ENCODE data around the gene ZCWPW1. TPM values are rescaled to one million over a fixed set of nuclear protein-coding genes. Genes with fewer than 3 reads are reported as not detected.

Gene ZCWPW1
- total and polyA plus RNA-seq, 2 of the 13 experiments (the other 11 are each of a cell fraction or from before 2014, with no cell fraction given) = 2.4 to 2.5 TPM

DNA sequence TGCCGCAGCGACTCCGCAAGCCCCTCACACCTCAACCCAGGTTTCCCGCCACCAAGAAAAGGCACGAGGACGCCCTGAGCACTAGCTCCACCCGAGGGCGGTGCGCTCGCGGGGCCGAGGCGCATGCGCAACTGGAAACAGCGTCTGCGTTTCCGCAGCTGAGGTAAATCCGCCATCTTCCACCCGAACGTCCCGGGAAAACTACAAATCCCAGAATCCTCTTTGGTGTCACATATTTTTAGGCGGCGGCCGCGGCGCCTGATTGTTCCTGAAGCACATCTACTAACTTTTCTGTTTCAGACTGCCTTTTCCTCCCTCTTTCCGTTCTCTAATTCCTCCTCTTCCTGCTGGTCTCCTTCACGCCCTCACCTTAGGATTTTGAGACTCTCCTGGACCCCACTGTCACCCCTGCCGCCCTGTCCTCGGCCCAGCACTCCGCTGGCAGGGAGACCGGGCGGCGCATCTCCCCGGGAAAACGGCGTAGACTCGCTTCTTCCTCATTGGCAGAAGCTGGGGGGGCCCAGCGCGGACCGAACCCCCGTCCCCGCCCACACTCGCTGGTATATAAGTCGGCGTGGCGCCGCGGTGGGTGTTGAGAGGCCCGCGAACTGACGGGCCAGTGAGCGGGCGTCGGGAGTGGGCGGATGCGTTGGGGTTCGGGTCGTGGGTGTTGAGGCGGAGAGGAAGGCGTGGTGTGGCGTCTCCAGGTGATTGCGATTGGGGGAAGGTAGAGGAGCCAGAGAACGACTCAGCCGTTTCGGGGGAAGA is at the start of gene ZCWPW1 (continued):
- TF ChIP-seq RAD21 (CRISPR knock-in tag; IDR thresholded peaks at IDR 0.05) (peak; percentile 15; the same call in 1 of the 2 replicates), NCOA1 (CRISPR knock-in tag; IDR thresholded peaks at IDR 0.05) (peak; percentile 83), MATR3 (CRISPR knock-in tag; IDR thresholded peaks at IDR 0.05) (no peak), MTF2 (CRISPR knock-in tag; IDR thresholded peaks at IDR 0.05; ENCODE audit: borderline replicate concordance) (peak; percentile 68; the same call in 1 of the 2 replicates), SPEN (CRISPR knock-in tag; IDR thresholded peaks at IDR 0.05; ENCODE audit: low read depth) (no peak), SMAD3 (CRISPR knock-in tag; IDR thresholded peaks at IDR 0.05) (no peak; the same call in 1 of the 2 replicates), ZNF777 (CRISPR knock-in tag; IDR thresholded peaks at IDR 0.05) (peak; percentile 16; the same call in 1 of the 2 replicates), ZNF431 (CRISPR knock-in tag; IDR thresholded peaks at IDR 0.05; ENCODE audit: borderline replicate concordance, low read depth) (peak; percentile 72; the same call in 1 of the 2 replicates), U2AF2 (IDR thresholded peaks at IDR 0.05; ENCODE audit: low read depth, low read length) (0 out of 2 replicates have a peak, but pooled peaks have one; percentile 8)
- TF ChIP-seq, protein P1, sequence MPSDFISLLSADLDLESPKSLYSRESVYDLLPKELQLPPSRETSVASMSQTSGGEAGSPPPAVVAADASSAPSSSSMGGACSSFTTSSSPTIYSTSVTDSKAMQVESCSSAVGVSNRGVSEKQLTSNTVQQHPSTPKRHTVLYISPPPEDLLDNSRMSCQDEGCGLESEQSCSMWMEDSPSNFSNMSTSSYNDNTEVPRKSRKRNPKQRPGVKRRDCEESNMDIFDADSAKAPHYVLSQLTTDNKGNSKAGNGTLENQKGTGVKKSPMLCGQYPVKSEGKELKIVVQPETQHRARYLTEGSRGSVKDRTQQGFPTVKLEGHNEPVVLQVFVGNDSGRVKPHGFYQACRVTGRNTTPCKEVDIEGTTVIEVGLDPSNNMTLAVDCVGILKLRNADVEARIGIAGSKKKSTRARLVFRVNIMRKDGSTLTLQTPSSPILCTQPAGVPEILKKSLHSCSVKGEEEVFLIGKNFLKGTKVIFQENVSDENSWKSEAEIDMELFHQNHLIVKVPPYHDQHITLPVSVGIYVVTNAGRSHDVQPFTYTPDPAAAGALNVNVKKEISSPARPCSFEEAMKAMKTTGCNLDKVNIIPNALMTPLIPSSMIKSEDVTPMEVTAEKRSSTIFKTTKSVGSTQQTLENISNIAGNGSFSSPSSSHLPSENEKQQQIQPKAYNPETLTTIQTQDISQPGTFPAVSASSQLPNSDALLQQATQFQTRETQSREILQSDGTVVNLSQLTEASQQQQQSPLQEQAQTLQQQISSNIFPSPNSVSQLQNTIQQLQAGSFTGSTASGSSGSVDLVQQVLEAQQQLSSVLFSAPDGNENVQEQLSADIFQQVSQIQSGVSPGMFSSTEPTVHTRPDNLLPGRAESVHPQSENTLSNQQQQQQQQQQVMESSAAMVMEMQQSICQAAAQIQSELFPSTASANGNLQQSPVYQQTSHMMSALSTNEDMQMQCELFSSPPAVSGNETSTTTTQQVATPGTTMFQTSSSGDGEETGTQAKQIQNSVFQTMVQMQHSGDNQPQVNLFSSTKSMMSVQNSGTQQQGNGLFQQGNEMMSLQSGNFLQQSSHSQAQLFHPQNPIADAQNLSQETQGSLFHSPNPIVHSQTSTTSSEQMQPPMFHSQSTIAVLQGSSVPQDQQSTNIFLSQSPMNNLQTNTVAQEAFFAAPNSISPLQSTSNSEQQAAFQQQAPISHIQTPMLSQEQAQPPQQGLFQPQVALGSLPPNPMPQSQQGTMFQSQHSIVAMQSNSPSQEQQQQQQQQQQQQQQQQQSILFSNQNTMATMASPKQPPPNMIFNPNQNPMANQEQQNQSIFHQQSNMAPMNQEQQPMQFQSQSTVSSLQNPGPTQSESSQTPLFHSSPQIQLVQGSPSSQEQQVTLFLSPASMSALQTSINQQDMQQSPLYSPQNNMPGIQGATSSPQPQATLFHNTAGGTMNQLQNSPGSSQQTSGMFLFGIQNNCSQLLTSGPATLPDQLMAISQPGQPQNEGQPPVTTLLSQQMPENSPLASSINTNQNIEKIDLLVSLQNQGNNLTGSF (CRISPR knock-in tag; IDR thresholded peaks at IDR 0.05) = peak; percentile 88
- TF ChIP-seq, protein P2, sequence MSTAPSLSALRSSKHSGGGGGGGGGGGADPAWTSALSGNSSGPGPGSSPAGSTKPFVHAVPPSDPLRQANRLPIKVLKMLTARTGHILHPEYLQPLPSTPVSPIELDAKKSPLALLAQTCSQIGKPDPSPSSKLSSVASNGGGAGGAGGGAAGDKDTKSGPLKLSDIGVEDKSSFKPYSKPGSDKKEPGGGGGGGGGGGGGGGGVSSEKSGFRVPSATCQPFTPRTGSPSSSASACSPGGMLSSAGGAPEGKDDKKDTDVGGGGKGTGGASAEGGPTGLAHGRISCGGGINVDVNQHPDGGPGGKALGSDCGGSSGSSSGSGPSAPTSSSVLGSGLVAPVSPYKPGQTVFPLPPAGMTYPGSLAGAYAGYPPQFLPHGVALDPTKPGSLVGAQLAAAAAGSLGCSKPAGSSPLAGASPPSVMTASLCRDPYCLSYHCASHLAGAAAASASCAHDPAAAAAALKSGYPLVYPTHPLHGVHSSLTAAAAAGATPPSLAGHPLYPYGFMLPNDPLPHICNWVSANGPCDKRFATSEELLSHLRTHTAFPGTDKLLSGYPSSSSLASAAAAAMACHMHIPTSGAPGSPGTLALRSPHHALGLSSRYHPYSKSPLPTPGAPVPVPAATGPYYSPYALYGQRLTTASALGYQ (CRISPR knock-in tag; IDR thresholded peaks at IDR 0.05) = no peak; the same call in 1 of the 2 replicates
- TF ChIP-seq, protein P3, sequence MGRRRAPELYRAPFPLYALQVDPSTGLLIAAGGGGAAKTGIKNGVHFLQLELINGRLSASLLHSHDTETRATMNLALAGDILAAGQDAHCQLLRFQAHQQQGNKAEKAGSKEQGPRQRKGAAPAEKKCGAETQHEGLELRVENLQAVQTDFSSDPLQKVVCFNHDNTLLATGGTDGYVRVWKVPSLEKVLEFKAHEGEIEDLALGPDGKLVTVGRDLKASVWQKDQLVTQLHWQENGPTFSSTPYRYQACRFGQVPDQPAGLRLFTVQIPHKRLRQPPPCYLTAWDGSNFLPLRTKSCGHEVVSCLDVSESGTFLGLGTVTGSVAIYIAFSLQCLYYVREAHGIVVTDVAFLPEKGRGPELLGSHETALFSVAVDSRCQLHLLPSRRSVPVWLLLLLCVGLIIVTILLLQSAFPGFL (CRISPR knock-in tag; IDR thresholded peaks at IDR 0.05) = 0 out of 2 replicates have a peak, but pooled peaks have one; percentile 45
- TF ChIP-seq, protein P4, sequence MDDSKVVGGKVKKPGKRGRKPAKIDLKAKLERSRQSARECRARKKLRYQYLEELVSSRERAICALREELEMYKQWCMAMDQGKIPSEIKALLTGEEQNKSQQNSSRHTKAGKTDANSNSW (CRISPR knock-in tag; IDR thresholded peaks at IDR 0.05; ENCODE audit: borderline replicate concordance) = peak; percentile 81; the same call in 1 of the 2 replicates
- TF ChIP-seq, protein P5, sequence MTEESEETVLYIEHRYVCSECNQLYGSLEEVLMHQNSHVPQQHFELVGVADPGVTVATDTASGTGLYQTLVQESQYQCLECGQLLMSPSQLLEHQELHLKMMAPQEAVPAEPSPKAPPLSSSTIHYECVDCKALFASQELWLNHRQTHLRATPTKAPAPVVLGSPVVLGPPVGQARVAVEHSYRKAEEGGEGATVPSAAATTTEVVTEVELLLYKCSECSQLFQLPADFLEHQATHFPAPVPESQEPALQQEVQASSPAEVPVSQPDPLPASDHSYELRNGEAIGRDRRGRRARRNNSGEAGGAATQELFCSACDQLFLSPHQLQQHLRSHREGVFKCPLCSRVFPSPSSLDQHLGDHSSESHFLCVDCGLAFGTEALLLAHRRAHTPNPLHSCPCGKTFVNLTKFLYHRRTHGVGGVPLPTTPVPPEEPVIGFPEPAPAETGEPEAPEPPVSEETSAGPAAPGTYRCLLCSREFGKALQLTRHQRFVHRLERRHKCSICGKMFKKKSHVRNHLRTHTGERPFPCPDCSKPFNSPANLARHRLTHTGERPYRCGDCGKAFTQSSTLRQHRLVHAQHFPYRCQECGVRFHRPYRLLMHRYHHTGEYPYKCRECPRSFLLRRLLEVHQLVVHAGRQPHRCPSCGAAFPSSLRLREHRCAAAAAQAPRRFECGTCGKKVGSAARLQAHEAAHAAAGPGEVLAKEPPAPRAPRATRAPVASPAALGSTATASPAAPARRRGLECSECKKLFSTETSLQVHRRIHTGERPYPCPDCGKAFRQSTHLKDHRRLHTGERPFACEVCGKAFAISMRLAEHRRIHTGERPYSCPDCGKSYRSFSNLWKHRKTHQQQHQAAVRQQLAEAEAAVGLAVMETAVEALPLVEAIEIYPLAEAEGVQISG (CRISPR knock-in tag; IDR thresholded peaks at IDR 0.05) = peak; percentile 10
- TF ChIP-seq, protein P6, sequence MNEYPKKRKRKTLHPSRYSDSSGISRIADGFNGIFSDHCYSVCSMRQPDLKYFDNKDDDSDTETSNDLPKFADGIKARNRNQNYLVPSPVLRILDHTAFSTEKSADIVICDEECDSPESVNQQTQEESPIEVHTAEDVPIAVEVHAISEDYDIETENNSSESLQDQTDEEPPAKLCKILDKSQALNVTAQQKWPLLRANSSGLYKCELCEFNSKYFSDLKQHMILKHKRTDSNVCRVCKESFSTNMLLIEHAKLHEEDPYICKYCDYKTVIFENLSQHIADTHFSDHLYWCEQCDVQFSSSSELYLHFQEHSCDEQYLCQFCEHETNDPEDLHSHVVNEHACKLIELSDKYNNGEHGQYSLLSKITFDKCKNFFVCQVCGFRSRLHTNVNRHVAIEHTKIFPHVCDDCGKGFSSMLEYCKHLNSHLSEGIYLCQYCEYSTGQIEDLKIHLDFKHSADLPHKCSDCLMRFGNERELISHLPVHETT (CRISPR knock-in tag; conservative IDR thresholded peaks at IDR 0.05) = peak; percentile 86; the same call in 1 of the 2 replicates

All from HepG2 (cell line).